NCI-H2227 (cell line): Measurements from ENCODE around the gene ALAD.

Experiments used
- DNase-seq: peaks from one replicate; lab custom pipeline; 2025; ENCODE audit not compliant: unreplicated experiment; lab: John Stamatoyannopoulos, UW

ALAD gene

GRCh38 chr9:113350107-113350661, 50.9 kb downstream of the ALAD start:
- DNase-seq: no peak

DNA sequence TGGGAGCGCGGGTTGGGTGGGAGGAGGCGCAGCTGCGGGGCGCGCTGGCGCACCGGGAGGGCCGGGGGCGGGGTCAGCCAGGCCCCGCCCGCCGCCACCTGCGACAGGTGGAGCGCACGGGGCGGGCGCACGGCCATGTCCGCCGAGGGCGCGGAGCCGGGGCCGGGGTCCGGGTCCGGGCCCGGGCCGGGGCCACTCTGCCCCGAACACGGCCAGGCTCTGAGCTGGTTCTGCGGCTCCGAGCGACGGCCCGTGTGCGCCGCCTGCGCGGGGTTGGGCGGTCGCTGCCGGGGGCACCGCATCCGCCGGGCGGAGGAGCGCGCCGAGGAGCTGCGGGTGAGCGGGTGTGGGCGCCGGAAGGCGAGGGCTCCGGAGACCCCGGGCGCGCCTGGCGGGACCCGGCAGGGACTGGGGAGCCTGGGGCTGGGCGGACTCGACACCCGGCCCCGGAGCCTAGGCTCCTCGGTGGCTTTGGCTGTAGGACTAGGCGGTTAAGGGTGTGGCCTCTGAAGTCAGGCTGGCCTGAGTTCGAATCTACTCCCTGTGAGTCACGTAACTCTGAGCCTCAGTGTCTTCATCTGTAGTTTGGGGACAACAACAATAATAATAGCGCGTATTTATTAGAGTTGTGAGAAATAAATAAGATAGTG, 51.5 kb downstream of the ALAD start, which contains the start of gene BSPRY:
BSPRY (plus strand) TSS at position 97 of the 650 bp plus-strand sequence; CDS start at position 136, 39 bp downstream.
- peak; percentile 26 for DNase-seq

DNA sequence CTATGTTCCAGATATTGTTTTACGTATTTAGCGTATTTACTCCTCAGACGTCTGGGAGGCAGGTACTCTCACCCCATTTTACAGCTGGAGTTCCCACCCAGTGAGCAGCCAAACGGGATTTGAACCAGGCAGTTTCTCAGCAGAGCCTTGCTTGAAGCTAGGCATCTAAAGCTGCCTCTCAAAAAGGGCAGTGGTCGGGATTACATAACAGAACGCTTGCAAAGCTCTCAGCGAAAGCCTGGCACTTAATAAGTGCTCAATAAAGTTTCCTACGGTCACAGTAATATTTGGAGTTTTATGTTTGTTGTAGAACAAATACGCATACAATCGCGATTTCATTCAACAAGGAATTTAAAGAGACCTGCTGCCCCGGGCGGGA, 52.0 kb downstream of the ALAD start:
- DNase-seq: no peak

DNA sequence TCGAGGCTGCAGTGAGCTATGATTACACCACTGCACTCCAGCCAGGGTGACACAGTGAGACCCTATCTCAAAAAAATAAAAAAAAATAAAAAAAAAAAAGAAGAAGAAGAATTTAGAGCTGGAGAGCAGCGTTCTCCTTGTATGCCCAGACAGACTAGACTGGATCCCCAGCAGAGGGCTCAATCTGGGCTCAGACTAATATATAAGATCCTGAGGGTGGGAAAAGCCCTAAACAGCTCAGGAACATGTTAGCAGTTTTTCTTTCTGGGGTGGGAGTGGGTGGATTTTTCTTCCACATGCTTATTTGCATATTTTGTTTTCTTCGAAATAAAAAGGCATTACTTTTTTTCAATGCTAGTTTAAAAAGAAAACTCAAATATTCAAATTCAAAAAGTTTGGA, 52.6 kb downstream of the ALAD start:
- DNase-seq: no peak

GRCh38 chr9:113345671-113346070, 55.4 kb downstream of the ALAD start:
- DNase-seq: no peak

DNA sequence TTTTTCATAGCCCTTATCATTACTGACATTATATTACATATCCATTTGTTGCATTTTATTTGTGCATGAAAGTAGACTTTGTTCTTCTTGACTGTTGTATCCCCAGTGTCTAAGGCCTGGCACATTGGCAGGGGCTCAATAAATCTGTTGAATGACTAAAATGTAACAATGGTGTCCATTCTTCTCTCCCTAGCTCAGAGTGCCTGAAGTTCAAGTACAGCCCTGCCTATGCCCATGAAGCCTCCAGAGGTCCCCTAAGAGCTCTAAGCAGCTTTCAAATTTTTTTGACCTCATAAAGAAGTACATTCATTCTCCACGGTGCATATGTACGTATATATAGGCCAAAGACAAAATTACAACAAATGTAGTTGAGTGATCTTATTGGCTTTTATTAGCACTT, 55.9 kb downstream of the ALAD start:
- DNase-seq: no peak

DNA sequence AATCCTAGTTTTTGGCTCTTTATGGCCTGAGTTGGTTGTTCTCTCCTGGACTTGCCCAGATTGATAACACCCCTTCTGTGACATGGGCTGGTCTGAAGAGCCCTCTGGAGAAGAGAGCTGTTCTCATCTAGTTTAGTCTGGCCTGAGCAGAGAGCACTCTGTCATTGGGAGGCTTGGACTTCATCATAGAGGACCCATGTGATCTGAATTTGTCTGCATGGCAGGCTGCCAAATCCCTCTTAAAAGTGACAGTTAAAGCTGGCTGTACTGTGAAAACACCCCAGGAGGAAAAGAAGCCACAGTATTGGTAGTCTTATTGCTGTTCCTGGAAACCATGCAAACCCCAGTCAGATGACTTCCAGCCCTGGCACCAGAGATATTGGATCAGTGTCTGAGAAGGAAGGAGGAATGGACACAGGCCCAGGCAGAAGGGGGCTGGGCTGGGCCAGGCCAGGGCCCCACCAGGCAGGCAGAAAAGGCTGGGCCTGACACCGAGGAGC, 57.3 kb downstream of the ALAD start:
- DNase-seq: peak; percentile 83

GRCh38 chr9:113341712-113342410, 59.2 kb downstream of the ALAD start:
- peak; percentile 2 for DNase-seq

GRCh38 chr9:113340011-113340699, 60.9 kb downstream of the ALAD start, which contains the start of gene WDR31:
Gene WDR31, minus strand, starts transcription at chr9:113340275. Its CDS starts 8,253 bp downstream, at chr9:113332022.
- DNase-seq: peak; percentile 91

DNA sequence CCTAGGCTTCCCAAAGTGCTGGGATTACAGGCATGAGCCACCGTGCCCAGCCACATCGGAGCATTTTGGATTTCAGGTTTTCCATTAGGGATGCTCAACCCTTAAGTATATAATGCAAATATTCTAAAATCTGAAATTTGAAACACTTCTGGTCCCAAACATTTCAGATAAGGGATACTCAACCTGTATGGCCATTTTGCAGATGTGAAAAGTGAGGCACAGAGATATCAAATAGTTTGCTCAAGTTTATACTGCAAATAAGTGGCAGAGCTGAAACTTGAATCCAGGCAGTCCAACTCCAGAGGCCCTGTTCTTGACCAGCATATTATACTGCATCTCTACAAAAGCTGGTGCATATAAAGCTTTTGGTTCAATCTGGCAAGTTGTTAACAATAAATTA, 63.4 kb downstream of the ALAD start:
- DNase-seq: no peak
